Activated B cell treated with CpG ODN at 0.5 μM for 24 hours (primary cell): ENCODE results near the gene CACNB1. TPM values are rescaled to one million over a fixed set of nuclear protein-coding genes. Genes with fewer than 3 reads are reported as not detected.

ENCODE experiments used
- ATAC-seq: fragments of 200-7000 bp; cut with Tn5 transposase; one replicate; pipeline ENCODE4 v1.10.0; 2021; ENCODE audit warnings: low read depth, mild to moderate bottlenecking, moderate library complexity
- CTCF ChIA-PET: fragments of 350-600 bp; sonication (Branson Sonifier 250); formaldehyde crosslinking; loops from one replicate; lab custom pipeline; 2021; ENCODE audit warnings: antibody characterized with exemption; lab: Charles Lee
- POLR2A ChIA-PET: fragments of 350-600 bp; sonication (Branson Sonifier 250); formaldehyde crosslinking; loops from one replicate; lab custom pipeline; 2021; ENCODE audit warnings: antibody characterized with exemption; lab: Charles Lee
- DNase-seq: peaks from one replicate; pipeline ENCODE4 v3.0.0; 2022
- H3K27ac Mint-ChIP-seq: one replicate; pipeline ENCODE4 v1.8.0; 2020; ENCODE audit warnings: mixed read lengths
- H3K27me3 Mint-ChIP-seq: one replicate; pipeline ENCODE4 v1.8.0; 2021; ENCODE audit warnings: mixed read lengths
- H3K36me3 Mint-ChIP-seq: one replicate; pipeline ENCODE4 v1.8.0; 2021; ENCODE audit warnings: low read depth, mixed read lengths
- H3K4me1 Mint-ChIP-seq: one replicate; pipeline ENCODE4 v1.8.0; 2021; ENCODE audit warnings: mixed read lengths
- H3K4me3 Mint-ChIP-seq: one replicate; pipeline ENCODE4 v1.8.0; 2020; ENCODE audit warnings: mild to moderate bottlenecking, mixed read lengths
- H3K9me3 Mint-ChIP-seq: one replicate; pipeline ENCODE4 v1.8.0; 2020; ENCODE audit warnings: mixed read lengths
- CTCF ChIP-seq: fragments of 200-600 bp; IDR thresholded peaks from one replicate; pipeline ENCODE4 v1.8.0; 2022; ENCODE audit warnings: antibody characterized with exemption, mild to moderate bottlenecking
- intact Hi-C: fragments of 100-400 bp; cut with micrococcal nuclease; formaldehyde crosslinking; loops from one replicate; pipeline ENCODE4 v1.15.1; 2024
- total RNA-seq: library from RNA; stranded (reverse); gene quantifications from 2 replicates; pipeline ENCODE4 v1.2.3, GENCODE V29; 2022

The CACNB1 gene
- total RNA-seq, 1 donor from 2014 or later, result 5.7 TPM

- intact Hi-C loops, result loop anchor here (2.0 kb wide), 2 partner anchors 15 kb away; no protein-coding TSS in a partner anchor
- Mint-ChIP-seq H3K27ac (peak overlapping the region; percentile 30), H3K36me3 (no peaks in the 10 kb centered on the region), H3K27me3 (peaks cover 32% of the 10 kb centered on the region), H3K4me1 (peaks cover 12% of the 10 kb centered on the region), H3K9me3 (no peaks in the 10 kb centered on the region), H3K4me3 (peak overlapping the region; percentile 44)
- no peak for TF ChIP-seq CTCF
- DNase-seq (no peak), ATAC-seq (no peak)
- ChIA-PET POLR2A (interaction anchor here (0.6 to 1.4 kb wide), 3 partner anchors 18 to 40 kb away, joined by 3 read pairs; partner anchors contain the start of gene RPL19), CTCF (interaction anchor here (1.3 to 1.4 kb wide), 2 partner anchors 14 to 21 kb away, joined by 3 to 4 read pairs; no protein-coding TSS in a partner anchor)
Measured at GRCh38 chr17:39223907-39224777, 26.7 kb upstream of the CACNB1 start.

- peaks cover 12% of the 10 kb centered on the region for H3K4me1 Mint-ChIP-seq
- peak overlapping the region; percentile 30 for H3K27ac Mint-ChIP-seq
- H3K9me3 Mint-ChIP-seq, result no peaks in the 10 kb centered on the region
- H3K27me3 Mint-ChIP-seq, result peaks cover 26% of the 10 kb centered on the region
- CTCF ChIA-PET, result interaction anchor here (1.3 to 1.4 kb wide), 2 partner anchors 15 to 22 kb away, joined by 3 to 4 read pairs; no protein-coding TSS in a partner anchor
- no peak overlapping the region for H3K4me3 Mint-ChIP-seq
- intact Hi-C loops, result no loop called here
- ATAC-seq, result no peak
- DNase-seq, result no peak
- TF ChIP-seq CTCF, result no peak
- H3K36me3 Mint-ChIP-seq, result no peaks in the 10 kb centered on the region
- POLR2A ChIA-PET, result interaction anchor here (1.0 to 1.4 kb wide), 3 partner anchors 14 to 39 kb away, joined by 3 read pairs; partner anchors contain the start of gene RPL19
Measured at GRCh38 chr17:39222866-39223834, 25.7 kb upstream of the CACNB1 start.

GRCh38 chr17:39222151-39222550 is 24.7 kb upstream of the CACNB1 start:
- no peak overlapping the region for H3K4me3 Mint-ChIP-seq
- no peak overlapping the region for H3K27ac Mint-ChIP-seq
- no peak for TF ChIP-seq CTCF
- H3K9me3 Mint-ChIP-seq, result no peaks in the 10 kb centered on the region
- DNase-seq (no peak), ATAC-seq (no peak)
- ChIA-PET CTCF (interaction anchor here (1.5 kb wide), 1 partner anchor 10 kb away, joined by 3 read pairs; no protein-coding TSS in a partner anchor), POLR2A (interaction anchor here (1.2 kb wide), 1 partner anchor 13 kb away, joined by 3 read pairs; no protein-coding TSS in a partner anchor)
- peaks cover 12% of the 10 kb centered on the region for H3K4me1 Mint-ChIP-seq
- H3K36me3 Mint-ChIP-seq, result no peaks in the 10 kb centered on the region
- intact Hi-C loops, result no loop called here
- peaks cover 17% of the 10 kb centered on the region for H3K27me3 Mint-ChIP-seq

- CTCF ChIA-PET, result interaction anchor here (1.5 kb wide), 1 partner anchor 11 kb away, joined by 3 read pairs; no protein-coding TSS in a partner anchor
- no peaks in the 10 kb centered on the region for H3K36me3 Mint-ChIP-seq
- no peak for ATAC-seq
- POLR2A ChIA-PET, result no interaction called here
- intact Hi-C loops, result no loop called here
- peaks cover 22% of the 10 kb centered on the region for H3K27me3 Mint-ChIP-seq
- H3K4me3 Mint-ChIP-seq, result no peak overlapping the region
- no peak overlapping the region for H3K27ac Mint-ChIP-seq
- DNase-seq, result no peak
- no peak for TF ChIP-seq CTCF
- peaks cover 12% of the 10 kb centered on the region for H3K4me1 Mint-ChIP-seq
- H3K9me3 Mint-ChIP-seq, result no peaks in the 10 kb centered on the region
Measured at GRCh38 chr17:39221572-39221971, 24.1 kb upstream of the CACNB1 start.
